MG63 (cell line): ENCODE results near the gene SYT14. TPM values are rescaled to one million over a fixed set of nuclear protein-coding genes. Genes with fewer than 3 reads are reported as not detected.
"Not testable (repeated sequence)": the region's sequence is repeated elsewhere in the genome, so short reads cannot be mapped to it uniquely, and the experiment has no call there.

ENCODE experiments used
- DNase-seq: peaks from one replicate; pipeline ENCODE4 v3.0.0-alpha.2; 2020
- H3K27me3 ChIP-seq: fragments of 250-450 bp; sonication (Bioruptor Pico); 2 replicates; pipeline ENCODE4 v1.5.1; 2020; ENCODE audit warnings: mild to moderate bottlenecking, moderate library complexity
- H3K36me3 ChIP-seq: fragments of 250-450 bp; sonication (Bioruptor Pico); 2 replicates; pipeline ENCODE4 v1.5.1; 2020; ENCODE audit warnings: mild to moderate bottlenecking, moderate library complexity
- H3K4me3 ChIP-seq: fragments of 250-450 bp; sonication (Bioruptor Pico); 2 replicates; pipeline ENCODE4 v1.5.1; 2020; ENCODE audit warnings: mild to moderate bottlenecking, moderate library complexity
- H3K9me3 ChIP-seq: fragments of 250-450 bp; sonication (Bioruptor Pico); 2 replicates; pipeline ENCODE4 v1.5.1; 2020; ENCODE audit warnings: mild to moderate bottlenecking, moderate library complexity
- total RNA-seq: library from RNA; depleted of rRNA; stranded (reverse); fragments of >200 nt; shearing (Covaris generic); gene quantifications from 2 replicates; pipeline ENCODE4 v1.2.3, GENCODE V29; 2014; ENCODE audit warnings: low replicate concordance; rRNA removed

Gene SYT14
- 0.15 and 0.66 TPM in 2 replicates for total RNA-seq

DNA sequence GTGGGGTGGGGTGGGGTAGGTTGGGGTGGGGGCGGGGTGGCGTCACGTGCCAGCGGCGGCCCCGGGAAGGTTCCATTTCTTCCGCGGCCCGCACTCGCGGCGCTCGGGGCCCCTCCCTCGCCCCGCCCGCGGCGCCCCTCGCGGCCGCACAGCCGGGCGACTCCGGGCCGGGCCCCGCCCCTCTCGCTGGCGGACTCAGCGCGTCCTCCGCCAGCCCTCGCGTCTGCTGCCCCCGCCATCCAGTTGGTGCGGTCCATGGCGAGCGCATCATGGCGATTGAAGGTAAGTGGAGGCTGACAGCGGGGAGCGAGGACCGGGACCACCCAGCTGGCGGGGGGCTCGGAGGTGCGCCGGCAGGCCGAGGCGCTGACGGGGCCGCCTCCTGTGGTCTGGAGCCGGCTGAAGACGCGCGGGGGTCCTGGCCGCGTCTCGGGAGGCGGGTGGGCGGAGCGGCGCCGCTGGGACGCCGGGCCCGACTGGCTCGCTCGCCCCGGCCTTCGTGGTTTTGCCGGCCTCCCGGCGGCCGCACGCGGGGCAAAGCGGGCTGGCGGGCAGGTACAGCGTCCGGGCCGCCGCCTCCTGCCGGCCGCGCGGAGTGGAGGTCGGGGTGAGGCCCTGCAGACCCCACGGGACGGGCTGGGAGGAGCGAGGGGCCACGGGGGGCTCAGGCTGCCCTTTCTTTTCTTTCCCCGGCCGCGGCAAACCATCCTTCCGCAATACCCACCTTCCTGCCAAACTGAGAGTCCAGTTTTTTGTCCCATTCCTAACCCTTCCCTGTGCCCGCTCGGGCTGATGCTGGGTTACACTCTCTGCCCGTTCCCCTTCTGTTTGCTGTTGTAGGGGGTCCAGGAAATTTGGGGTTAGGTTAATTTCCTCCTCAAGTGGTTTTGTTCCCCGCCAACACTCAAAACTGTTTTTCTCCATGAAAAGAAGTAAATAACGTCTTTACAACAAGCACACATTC, at the start of gene SYT14:
SYT14 (plus strand) TSS at position 222 of the 964 bp plus-strand sequence; CDS start at position 270, 48 bp downstream.
- peak; percentile 43 for DNase-seq
- Histone ChIP-seq H3K4me3 (peak within 1 kb of the TSS; percentile 37), H3K27me3 (peaks cover 49% of the 10 kb centered on the region), H3K9me3 (no peaks in the 10 kb centered on the region), H3K36me3 (no peaks in the 10 kb centered on the region)

DNA sequence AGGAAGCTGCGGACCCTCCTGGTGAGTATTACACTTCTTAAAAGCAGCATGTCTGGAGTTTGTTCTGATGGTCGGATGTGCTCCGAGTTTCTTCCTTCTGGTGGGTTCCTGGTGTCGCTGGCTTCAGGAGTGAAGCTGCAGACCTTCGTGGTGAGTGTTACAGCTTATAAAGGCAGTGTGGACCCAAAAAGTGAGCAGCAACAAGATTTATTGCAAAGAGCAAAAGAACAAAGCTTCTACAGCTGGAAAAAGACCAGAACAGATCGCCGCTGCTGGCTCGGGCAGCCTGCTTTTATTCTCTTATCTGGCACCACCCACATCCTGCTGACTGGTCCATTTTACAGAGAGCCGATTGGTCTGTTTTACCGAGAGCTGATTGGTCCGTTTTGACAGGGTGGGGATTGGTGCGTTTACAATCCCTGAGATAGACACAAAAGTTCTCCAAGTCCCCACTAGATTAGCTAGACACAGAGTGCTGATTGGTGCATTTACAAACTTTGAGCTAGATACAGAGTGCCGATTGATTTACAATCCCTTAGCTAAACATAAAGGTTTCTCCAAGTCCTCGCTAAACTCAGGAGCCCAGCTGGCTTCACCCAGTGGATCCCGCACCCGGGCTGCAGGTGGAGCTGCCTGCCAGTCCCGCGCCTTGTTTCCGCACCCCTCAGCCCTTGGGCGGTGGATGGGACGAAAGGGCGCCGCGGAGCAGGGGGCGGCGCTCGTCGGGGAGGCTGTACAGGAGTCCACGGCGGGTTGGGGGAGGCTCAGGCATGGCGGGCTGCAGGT, 49.5 kb upstream of the SYT14 start:
- not testable (repeated sequence) for H3K4me3 ChIP-seq, H3K36me3 ChIP-seq, H3K27me3 ChIP-seq, DNase-seq, H3K9me3 ChIP-seq

DNA sequence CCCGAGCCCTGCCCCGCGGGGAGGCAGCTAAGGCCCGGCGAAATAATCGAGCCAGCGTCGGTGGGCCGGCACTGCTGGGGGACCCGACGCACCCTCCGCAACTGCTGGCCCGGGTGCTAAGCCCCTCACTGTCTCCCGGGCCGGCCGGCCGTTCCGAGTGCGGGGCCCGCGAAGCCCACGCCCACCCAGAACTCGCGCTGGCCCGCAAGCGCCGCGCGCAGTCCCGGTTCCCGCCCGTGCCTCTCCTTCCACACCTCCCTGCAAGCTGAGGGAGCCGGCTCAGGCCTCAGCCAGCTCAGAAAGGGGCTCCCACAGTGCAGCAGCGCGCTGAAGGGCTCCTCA, 49.0 kb upstream of the SYT14 start:
- Histone ChIP-seq H3K9me3 (no peaks in the 10 kb centered on the region), H3K27me3 (no peaks in the 10 kb centered on the region), H3K4me3 (no peak overlapping the region), H3K36me3 (no peaks in the 10 kb centered on the region)
- no peak for DNase-seq

DNA sequence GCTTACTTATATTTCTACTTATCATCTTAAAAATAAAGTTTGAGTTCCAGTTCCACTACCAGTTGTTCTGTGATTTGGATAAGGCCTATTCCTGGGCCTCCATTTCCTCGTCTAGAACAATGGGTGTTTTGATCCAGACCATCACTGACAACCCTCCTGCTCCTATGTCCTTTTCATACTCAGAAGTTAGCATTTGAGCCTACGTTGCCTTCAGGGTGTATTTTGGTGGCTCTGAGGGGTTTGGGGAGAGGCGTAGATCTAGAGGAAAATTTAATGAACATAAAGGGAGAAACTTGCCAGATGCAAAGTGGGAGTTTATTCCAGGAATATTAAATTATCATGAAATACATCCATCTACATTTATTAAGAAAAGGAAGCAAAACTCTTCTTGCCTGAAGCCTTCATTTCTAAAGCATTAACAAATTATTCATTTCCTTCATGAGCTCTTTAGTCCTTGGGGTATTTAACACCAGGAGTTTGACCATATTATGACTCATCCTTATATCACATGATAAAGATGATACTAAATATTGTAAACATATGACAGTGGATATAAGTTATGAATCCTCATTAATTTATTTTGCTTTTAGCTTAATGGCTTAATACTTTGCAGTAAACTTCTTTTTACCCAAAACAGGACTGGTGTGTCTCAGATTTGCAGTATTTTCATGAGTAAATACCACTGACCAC, 47.2 kb upstream of the SYT14 start:
- no peaks in the 10 kb centered on the region for H3K27me3 ChIP-seq
- H3K4me3 ChIP-seq = no peak overlapping the region
- DNase-seq = no peak
- no peaks in the 10 kb centered on the region for H3K36me3 ChIP-seq
- H3K9me3 ChIP-seq = no peaks in the 10 kb centered on the region

DNA sequence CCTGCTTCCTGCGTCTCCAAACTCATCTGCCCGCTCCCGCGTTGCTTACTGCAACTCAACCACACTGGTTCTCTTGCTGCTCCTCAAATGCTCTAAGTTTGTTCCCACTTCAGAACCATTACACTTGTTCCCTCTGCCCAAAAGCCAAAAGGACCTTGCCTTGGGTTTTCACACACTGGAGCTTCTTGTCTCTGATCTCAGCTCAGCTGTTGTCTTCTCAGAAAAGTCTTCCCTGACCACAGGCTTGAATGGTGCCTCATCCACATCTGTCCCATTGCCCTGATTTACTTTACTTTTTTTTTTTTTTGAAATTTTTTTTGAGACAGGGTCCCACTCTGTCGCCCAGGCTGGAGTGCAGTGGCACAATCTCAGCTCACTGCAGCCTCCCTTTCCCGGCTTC, 44.3 kb upstream of the SYT14 start:
- no peak overlapping the region for H3K4me3 ChIP-seq
- H3K27me3 ChIP-seq = no peaks in the 10 kb centered on the region
- H3K36me3 ChIP-seq = no peaks in the 10 kb centered on the region
- no peak for DNase-seq
- no peaks in the 10 kb centered on the region for H3K9me3 ChIP-seq

DNA sequence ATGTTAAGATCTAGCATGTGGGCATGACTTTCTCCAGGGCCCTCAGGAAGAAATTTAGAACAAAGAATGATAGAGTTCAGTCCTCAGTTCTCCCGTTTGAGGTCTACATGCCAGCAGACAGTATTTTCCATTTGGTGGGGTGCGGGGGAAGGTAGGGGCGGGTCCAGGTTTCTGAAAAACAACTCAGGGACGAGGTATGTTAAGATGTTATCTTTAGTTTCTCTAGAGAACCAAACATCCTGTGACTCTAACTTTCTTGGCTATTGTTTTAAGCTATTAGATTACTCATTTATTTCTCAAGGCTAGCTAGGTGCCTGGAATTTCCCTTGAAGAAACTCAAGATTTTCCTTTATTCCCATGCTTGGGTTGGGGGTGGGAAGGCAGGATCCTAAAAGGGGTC, 42.3 kb upstream of the SYT14 start:
- peak; percentile 74 for DNase-seq
- Histone ChIP-seq H3K4me3 (no peak overlapping the region), H3K9me3 (no peaks in the 10 kb centered on the region), H3K36me3 (no peaks in the 10 kb centered on the region), H3K27me3 (no peaks in the 10 kb centered on the region)

GRCh38 chr1:209896346-209896745, 41.7 kb upstream of the SYT14 start:
- peak; percentile 19 for DNase-seq
- H3K9me3 ChIP-seq = no peaks in the 10 kb centered on the region
- H3K36me3 ChIP-seq = no peaks in the 10 kb centered on the region
- H3K4me3 ChIP-seq = no peak overlapping the region
- H3K27me3 ChIP-seq = no peaks in the 10 kb centered on the region

- not testable (repeated sequence) for H3K4me3 ChIP-seq, H3K9me3 ChIP-seq, H3K27me3 ChIP-seq, H3K36me3 ChIP-seq, DNase-seq
These were observed 39.7 kb upstream of the SYT14 start for GRCh38 chr1:209898271-209898670.

DNA sequence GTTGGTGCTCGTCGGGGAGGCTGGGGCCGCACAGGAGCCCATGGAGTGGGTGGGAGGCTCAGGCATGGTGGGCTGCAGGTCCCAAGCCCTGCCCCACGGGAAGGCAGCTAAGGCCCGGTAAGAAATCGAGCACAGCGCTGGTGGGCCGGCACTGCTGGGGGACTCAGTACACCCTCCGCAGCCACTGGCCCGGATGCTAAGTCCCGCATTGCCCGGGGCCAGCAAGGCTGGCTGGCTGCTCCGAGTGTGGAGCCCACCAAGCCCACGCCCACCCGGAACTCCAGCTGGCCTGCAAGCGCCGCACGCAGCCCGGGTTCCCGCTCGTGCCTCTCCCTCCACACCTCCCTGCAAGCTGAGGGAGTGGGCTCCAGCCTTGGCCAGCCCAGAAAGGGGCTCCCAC, 39.2 kb upstream of the SYT14 start:
- not testable (repeated sequence) for H3K27me3 ChIP-seq, H3K9me3 ChIP-seq, DNase-seq, H3K4me3 ChIP-seq, H3K36me3 ChIP-seq

DNA sequence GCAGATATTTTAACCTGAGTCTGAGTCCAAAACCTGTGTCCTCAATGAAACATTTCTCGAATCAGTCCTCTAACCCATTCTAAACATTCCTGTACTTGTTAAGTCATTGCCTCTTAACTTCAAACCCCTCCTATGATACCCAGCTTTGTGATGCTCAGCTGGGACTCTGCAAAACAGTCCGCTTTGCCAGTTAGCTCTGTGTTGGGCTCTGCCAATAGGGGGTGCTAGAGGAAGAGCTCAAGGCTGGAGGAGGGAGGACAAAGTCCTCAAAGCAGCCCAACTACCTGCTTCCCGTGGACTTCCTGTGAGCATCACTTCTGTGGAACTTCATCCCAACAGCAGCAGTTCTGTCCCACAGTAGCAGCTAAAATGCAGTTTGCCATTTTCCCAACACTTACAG, 38.1 kb upstream of the SYT14 start:
- DNase-seq = no peak
- no peaks in the 10 kb centered on the region for H3K27me3 ChIP-seq
- no peaks in the 10 kb centered on the region for H3K9me3 ChIP-seq
- H3K36me3 ChIP-seq = no peaks in the 10 kb centered on the region
- no peak overlapping the region for H3K4me3 ChIP-seq

- H3K36me3 ChIP-seq = no peaks in the 10 kb centered on the region
- DNase-seq = peak; percentile 86
- H3K27me3 ChIP-seq = no peaks in the 10 kb centered on the region
- no peaks in the 10 kb centered on the region for H3K9me3 ChIP-seq
- H3K4me3 ChIP-seq = no peak overlapping the region
These were observed 37.3 kb upstream of the SYT14 start for GRCh38 chr1:209900734-209901133.

DNA sequence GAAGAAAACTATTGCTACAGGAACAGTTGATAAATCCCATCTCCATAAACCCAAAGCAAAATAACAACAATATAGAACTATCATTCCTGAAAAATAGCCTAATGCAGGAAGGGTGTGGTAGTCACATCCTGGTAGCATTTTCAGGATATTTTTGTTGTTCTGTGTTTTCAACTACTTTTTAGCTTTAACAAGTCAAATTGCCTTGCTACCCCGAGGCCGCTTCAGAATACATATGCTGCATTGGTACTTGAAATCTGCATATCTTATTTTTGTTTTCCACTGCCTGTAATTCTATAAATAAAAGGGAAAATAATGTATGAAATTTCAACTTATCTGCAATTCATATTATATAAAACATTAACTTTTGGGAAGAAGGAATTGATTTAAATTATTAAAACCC, 36.8 kb upstream of the SYT14 start:
- no peaks in the 10 kb centered on the region for H3K36me3 ChIP-seq
- H3K9me3 ChIP-seq = no peaks in the 10 kb centered on the region
- DNase-seq = no peak
- H3K4me3 ChIP-seq = no peak overlapping the region
- no peaks in the 10 kb centered on the region for H3K27me3 ChIP-seq

DNA sequence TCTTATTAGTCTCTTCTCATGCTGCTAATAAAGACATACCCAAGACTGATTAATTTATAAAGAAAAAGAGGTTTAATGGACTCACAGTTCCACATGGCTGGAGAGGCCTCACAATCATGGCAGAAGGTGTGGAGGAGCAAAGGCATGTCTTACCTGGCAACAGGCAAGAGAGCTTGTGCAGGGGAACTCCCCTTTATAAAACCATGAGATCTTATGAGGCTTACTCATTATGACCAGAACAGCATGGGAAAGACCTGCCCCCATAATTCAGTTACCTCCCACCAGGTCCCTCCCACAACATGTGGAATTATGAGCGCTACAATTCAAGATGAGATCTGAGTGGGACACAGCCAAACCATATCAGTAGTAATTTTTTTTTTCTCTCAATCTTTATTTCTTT, 33.2 kb upstream of the SYT14 start:
- not testable (repeated sequence) for H3K4me3 ChIP-seq, DNase-seq, H3K36me3 ChIP-seq, H3K27me3 ChIP-seq, H3K9me3 ChIP-seq

DNA sequence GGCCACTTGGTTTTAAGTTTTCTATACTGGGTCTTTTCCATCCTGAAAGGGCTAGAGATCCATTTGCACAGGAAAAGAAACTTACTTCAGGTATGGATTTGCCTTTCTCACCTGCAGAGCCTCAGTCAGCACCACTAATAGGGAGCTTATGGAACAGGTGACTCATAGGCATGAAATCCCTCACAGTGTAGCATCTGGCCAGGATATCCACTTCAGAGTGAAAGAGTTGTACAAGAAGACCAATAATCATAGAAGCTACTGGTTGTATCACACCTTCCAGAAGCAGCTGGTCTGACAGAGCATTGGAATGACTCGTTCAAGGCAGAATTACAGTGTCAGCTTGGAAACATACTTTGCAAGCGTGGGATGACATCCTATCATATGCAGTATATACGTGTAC, 26.3 kb upstream of the SYT14 start:
- Histone ChIP-seq H3K36me3 (no peaks in the 10 kb centered on the region), H3K4me3 (no peak overlapping the region), H3K9me3 (no peaks in the 10 kb centered on the region), H3K27me3 (no peaks in the 10 kb centered on the region)
- no peak for DNase-seq

- DNase-seq = no peak
- H3K36me3 ChIP-seq = no peaks in the 10 kb centered on the region
These were observed 25.7 kb upstream of the SYT14 start for GRCh38 chr1:209912306-209912705.

GRCh38 chr1:209919637-209920036, 18.4 kb upstream of the SYT14 start:
- H3K4me3 ChIP-seq, DNase-seq, H3K9me3 ChIP-seq, H3K27me3 ChIP-seq, H3K36me3 ChIP-seq: not testable (repeated sequence)

More at GRCh38 chr1:209912306-209912705, 25.7 kb upstream of the SYT14 start:
- Histone ChIP-seq H3K9me3 (no peaks in the 10 kb centered on the region), H3K4me3 (no peak overlapping the region), H3K27me3 (no peaks in the 10 kb centered on the region)

GRCh38 chr1:209920844-209921243, 17.2 kb upstream of the SYT14 start:
- Histone ChIP-seq H3K4me3 (no peak overlapping the region), H3K36me3 (no peaks in the 10 kb centered on the region), H3K9me3 (no peaks in the 10 kb centered on the region), H3K27me3 (no peaks in the 10 kb centered on the region)
- no peak for DNase-seq
